BJ (cell line): ENCODE results near the gene RPS6KA2. TPM values are rescaled to one million over a fixed set of nuclear protein-coding genes. Genes with fewer than 3 reads are reported as not detected.
"Not testable (repeated sequence)": the region's sequence is repeated elsewhere in the genome, so short reads cannot be mapped to it uniquely, and the experiment has no call there.

ENCODE experiments used
- CTCF ChIA-PET: fragments of 350-600 bp; formaldehyde crosslinking; extraction: SDS; loops from one replicate; lab custom pipeline; 2021; ENCODE audit warnings: antibody characterized with exemption, inconsistent platforms; lab: Yijun Ruan, JAX
- POLR2A ChIA-PET: fragments of 300-600 bp; sonication (Branson Sonifier 250); formaldehyde crosslinking; extraction: SDS; loops from one replicate; lab custom pipeline; 2021; ENCODE audit warnings: antibody characterized with exemption; lab: Charles Lee
- DNase-seq: peaks from one replicate; pipeline ENCODE4 v3.0.0-alpha.2; 2011; ENCODE audit warnings: low read depth
- H3K27me3 ChIP-seq: 2 replicates; pipeline ENCODE4 v1.6.0; 2011; ENCODE audit warnings: low read length; ENCODE audit not compliant: control insufficient read depth, insufficient read depth
- H3K36me3 ChIP-seq: 2 replicates; pipeline ENCODE4 v1.5.1; 2011; ENCODE audit warnings: low read length; ENCODE audit not compliant: control insufficient read depth, insufficient read depth
- H3K4me3 ChIP-seq: 2 replicates; pipeline ENCODE4 v1.5.1; 2011; ENCODE audit warnings: low read depth, mild to moderate bottlenecking, control low read depth, low read length
- polyA plus RNA-seq: library from polyadenylated mRNA; depleted of rRNA; stranded (reverse); fragments of >200 nt; gene quantifications from 2 replicates; pipeline ENCODE4 v1.2.3, GENCODE V29; 2011
- TF ChIP-seq, protein P1 (sequence below): IDR thresholded peaks from 2 replicates; pipeline ENCODE4 v1.5.1; 2011; ENCODE audit warnings: low read depth, mild to moderate bottlenecking, control low read depth, inconsistent platforms, low read length, moderate library complexity; ENCODE audit not compliant: insufficient read depth

RPS6KA2 gene
- polyA plus RNA-seq, 1 experiment: 80.8 TPM

- TF ChIP-seq, protein P1, sequence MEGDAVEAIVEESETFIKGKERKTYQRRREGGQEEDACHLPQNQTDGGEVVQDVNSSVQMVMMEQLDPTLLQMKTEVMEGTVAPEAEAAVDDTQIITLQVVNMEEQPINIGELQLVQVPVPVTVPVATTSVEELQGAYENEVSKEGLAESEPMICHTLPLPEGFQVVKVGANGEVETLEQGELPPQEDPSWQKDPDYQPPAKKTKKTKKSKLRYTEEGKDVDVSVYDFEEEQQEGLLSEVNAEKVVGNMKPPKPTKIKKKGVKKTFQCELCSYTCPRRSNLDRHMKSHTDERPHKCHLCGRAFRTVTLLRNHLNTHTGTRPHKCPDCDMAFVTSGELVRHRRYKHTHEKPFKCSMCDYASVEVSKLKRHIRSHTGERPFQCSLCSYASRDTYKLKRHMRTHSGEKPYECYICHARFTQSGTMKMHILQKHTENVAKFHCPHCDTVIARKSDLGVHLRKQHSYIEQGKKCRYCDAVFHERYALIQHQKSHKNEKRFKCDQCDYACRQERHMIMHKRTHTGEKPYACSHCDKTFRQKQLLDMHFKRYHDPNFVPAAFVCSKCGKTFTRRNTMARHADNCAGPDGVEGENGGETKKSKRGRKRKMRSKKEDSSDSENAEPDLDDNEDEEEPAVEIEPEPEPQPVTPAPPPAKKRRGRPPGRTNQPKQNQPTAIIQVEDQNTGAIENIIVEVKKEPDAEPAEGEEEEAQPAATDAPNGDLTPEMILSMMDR: peak; percentile 77
- H3K4me3 ChIP-seq, DNase-seq, H3K27me3 ChIP-seq, POLR2A ChIA-PET, H3K36me3 ChIP-seq: not testable (repeated sequence)
- CTCF ChIA-PET: interaction anchor here (0.7 to 3.8 kb wide), 27 partner anchors 8 to 243 kb away, joined by 3 to 34 read pairs (median 5); partner anchors contain the start of gene PRR18
Measured at GRCh38 chr6:166400649-166401250, 226.3 kb downstream of the RPS6KA2 start.

DNA sequence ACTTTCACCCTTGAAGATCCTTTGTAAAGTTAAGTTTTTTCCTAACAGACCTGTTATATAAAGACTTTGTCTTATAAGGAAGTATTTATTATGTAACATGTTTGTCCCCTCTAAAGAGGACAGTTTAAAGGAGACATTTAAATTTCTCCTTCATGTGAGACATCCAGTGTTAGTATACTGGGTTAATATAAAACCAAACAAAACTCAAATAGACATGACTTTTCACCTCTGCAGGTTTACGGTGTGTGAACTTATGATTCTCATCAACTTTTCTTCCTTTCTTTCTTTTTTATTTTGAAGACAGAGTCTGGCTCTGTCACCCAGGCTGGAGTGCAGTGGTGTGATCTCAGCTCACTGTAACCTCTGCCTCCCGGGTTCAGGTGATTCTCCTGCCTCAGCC lies 226.9 kb downstream of the RPS6KA2 start:
- TF ChIP-seq, protein P1: no peak
- ChIA-PET POLR2A (no interaction called here), CTCF (interaction anchor here (0.7 to 3.8 kb wide), 25 partner anchors 8 to 243 kb away, joined by 3 to 34 read pairs (median 6); partner anchors contain the start of gene PRR18)
- Histone ChIP-seq H3K27me3 (peaks cover 5% of the 10 kb centered on the region; the same call in 1 of the 2 replicates), H3K4me3 (no peak overlapping the region), H3K36me3 (no peaks in the 10 kb centered on the region)
- no peak for DNase-seq

- Histone ChIP-seq H3K4me3 (no peak overlapping the region), H3K36me3 (no peaks in the 10 kb centered on the region), H3K27me3 (peaks cover 6% of the 10 kb centered on the region; the same call in 1 of the 2 replicates)
- no peak for DNase-seq
- ChIA-PET CTCF (interaction anchor here (0.8 to 3.8 kb wide), 5 partner anchors 9 to 139 kb away, joined by 3 to 22 read pairs (median 14); no protein-coding TSS in a partner anchor), POLR2A (no interaction called here)
- TF ChIP-seq, protein P1: no peak
Measured at GRCh38 chr6:166398348-166398747, 228.7 kb downstream of the RPS6KA2 start.

DNA sequence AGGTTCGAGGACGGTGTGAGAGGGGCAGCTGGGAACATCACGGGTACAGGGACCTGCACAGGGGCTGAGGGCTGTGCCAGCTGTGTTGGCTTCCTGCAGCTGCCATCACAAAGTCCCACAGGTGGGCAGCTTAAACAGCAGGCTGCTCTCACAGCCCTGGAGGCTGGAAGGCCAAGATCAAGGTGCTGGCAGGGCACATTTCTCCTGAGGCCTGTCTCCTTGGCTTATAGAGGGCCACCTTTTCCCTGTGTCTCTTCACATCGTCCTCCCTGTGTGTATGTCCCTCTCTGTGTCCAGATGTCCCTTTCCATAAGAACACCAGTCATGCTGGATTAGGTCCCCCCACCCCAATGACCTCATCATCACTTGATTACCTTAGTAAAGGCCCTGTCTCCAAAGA lies 229.2 kb downstream of the RPS6KA2 start:
- TF ChIP-seq, protein P1: no peak
- no peak overlapping the region for H3K4me3 ChIP-seq
- CTCF ChIA-PET: interaction anchor here (1.4 to 2.7 kb wide), 3 partner anchors 16 to 121 kb away, joined by 5 to 16 read pairs (median 14); no protein-coding TSS in a partner anchor
- peaks cover 6% of the 10 kb centered on the region; the same call in 1 of the 2 replicates for H3K27me3 ChIP-seq
- no peaks in the 10 kb centered on the region for H3K36me3 ChIP-seq
- no peak for DNase-seq
- POLR2A ChIA-PET: no interaction called here

DNA sequence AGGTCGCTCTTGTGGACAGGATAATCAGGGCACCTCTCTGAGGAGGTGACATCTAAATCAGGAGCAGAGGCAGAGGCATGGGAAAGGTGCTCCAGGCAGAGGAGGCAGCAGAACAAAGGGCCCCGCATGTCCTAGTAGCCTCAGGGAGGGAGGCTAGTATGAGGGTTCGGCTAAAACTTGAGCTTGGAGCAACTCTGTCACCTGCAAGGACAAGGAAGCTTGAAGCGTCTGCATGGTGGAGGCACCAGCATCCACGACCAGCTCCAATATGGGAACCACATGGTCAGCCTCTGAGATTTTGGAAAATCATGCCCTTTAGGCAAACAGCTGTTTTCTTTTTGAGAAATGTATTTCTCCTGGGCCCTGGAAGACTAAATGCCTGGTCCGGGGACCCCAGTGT lies 231.3 kb downstream of the RPS6KA2 start:
- CTCF ChIA-PET: no interaction called here

More for the DNA sequence above, 231.3 kb downstream of the RPS6KA2 start:
- Histone ChIP-seq H3K36me3 (no peaks in the 10 kb centered on the region), H3K4me3 (no peak overlapping the region), H3K27me3 (peaks cover 6% of the 10 kb centered on the region; the same call in 1 of the 2 replicates)
- TF ChIP-seq, protein P1: no peak
- POLR2A ChIA-PET: no interaction called here
- DNase-seq: no peak
